ENCODE data around the gene WDR33.

The WDR33 gene

DNA sequence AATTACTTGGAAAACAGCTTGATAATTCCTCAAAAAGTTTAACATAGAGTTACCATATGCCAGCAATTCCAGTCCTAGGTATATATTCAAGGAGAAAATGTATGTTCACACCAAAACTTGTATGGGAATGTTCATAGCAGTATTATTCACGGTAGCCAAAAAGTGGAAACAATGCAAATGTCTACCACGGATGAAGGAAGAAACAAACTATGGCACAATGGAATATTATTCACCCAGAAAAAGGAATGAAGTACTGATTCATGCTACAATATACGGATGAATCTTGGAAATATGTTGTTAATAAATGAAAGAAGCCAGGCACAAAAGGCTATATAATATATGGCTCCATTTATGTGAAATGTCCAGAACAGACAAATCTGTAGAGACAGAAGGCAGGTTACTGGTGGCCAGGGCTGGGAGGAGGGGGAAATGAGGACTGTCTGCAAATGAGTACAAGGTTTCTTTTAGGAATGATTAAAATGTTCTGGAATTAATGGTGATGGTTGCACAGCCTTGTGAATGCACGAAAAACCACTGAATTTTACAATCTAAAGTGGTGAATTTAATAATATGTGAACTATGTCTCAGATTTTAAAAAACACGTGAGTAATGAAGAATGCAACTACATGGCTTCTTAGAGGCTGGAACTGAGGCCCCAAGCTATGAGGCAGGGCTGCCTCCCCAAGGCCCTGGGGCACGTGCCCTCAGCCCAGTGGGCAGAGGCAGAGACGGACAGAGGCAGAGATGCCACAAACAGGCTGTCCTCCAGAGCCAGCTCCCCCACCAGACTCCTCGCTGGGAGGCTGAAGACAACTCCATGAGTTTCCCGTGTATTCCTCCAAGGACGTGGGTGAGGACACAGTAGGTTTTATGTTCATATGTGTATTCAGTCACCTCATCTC lies 140.7 kb downstream of the WDR33 start:
- DNase-seq, result no peak

GRCh38 chr2:127669056-127669455 lies 141.9 kb downstream of the WDR33 start:
- DNase-seq, result no peak

GRCh38 chr2:127665267-127665893 lies 145.6 kb downstream of the WDR33 start:
- DNase-seq, result no peak

GRCh38 chr2:127664895-127665225 lies 146.1 kb downstream of the WDR33 start:
- DNase-seq, result no peak

- DNase-seq, result no peak
These were observed 146.7 kb downstream of the WDR33 start for GRCh38 chr2:127664065-127664894.

- DNase-seq, result no peak
These were observed 147.4 kb downstream of the WDR33 start for GRCh38 chr2:127663566-127664064.

DNA sequence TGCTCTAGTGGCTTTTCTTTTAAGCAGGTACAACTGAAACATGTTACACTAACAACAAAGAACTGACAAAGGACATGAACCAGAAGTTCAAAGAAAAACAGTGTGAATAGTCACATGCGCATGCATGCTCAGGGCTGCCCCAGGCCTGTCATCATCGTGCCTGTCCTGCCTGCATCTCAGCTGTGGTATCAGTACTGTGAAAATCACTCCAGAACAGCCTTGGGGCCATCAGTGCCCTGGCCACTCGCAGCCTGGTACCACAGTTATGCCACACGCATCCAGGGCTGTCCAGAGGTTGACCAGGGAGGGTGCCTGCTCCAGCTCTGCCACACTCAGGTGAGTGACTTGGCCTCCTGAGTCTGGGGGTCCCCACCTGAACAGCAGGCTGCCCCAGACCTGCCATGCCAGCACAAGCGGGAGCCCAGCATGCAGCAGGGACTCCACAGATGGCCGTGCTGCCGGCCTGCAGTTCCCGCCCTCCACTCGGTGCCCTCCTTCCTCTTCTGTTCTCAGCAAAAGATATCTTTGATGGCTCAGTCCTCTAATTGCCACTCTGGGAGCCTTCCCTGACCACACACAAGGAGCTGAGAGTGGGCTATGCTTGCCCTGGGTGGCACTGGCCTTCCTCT lies 147.9 kb downstream of the WDR33 start:
- no peak for DNase-seq

DNA sequence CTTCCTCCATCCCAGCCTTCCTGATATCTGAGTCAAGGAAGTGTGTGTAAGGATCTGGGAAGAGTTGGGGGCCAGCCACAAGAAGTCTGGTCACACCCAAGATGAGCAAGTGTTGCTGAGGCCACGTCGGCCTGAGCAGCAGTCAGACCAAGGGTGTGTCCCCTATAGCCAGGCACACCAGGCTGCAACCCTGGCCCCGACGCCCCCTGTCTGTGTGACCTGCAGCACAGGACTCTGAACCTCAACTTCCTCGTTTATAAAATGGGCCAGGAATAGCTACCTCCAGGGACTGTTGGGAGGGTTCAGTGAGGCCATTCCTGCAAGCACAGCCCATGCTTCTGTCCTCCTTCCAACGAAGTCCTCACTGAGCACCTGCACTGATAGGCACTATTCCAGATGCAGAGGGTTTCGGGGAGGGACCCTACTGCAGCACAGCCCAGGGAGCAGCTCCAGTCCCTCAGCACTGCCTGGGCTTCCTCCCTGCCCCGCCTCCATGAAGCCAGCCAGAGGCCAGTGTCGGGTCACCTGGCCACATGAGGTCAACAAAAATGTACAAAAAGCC lies 148.9 kb downstream of the WDR33 start:
- no peak for DNase-seq

DNA sequence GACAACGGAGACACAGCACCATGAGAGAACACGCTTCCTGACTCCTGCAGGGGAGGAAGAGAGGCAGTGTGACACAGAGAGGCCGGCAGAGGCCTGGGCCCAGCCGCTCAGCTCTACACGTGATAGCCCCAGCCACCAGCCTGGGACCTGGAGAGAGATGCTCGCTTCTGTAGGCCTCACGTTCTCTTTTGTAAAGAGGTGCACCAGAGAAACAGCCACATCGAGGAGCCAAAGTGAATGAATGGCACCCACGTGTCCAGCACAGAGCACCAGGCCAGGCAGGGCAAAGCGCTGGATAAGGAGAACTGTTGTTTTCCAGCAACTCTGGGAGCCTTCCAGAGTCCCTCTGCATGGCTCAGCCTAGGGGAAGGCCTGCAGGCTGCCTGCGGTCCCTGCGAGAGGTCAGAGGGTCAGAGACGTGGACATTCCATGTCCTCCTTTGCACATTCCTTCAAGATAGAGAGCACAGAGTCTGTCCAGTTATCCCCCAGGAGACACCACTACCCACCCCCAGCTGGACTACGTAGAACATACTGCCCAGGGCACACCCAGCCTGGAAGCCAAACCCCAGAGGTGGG lies 149.8 kb downstream of the WDR33 start:
- no peak for DNase-seq

DNA sequence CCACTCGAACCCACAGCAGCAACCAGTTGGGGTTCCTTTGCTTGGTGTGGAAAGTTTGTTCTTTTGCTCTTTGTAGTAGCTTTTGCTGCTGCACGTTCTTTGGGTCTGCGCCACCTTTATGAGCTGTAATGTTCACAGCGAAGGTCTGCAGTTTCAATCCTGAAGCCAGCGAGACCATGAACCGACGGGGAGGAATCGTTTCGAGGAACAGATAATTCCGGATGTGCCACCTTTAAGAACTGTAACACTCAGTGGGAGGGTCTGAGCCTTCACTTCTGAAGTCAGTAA lies 150.7 kb downstream of the WDR33 start:
- DNase-seq, result no peak

- no peak for DNase-seq
These were observed 151.3 kb downstream of the WDR33 start for GRCh38 chr2:127659408-127660290.

DNA sequence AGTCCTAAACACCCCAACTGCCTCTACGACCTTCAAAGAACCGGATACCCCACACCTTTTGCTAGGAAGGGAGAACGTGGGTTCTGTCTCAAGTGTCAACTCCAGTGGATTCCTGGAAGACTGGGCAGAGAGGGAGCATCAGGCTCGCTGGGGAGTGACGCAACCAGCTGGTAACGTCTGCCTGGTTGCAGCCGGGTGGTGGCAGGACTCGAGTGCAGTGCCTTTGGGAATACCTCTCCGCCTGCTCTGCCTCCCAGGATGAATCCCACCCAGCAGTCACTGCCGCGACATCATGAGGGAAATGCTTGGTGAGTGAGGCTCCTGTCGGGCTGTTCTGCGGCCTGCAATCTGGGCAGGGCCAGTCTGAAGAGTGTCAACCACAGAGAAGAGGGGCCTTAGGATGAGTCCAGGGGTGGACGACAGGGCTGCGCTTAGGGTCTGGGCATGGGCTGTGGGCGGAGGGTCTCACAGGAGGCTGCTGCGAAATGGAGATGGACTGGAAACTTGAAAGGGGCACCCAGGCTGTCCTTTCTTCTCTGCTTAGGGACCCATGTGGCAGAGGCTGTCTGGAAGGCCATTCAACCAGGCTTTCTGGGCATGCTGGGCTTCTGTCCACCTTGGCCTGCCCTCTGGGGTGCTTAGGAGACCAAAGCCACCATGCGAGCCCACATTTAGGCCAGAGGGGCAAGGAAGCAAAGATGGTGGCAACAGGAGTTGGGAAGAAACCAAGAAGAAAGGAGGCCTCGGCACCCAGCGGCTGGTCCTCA lies 152.1 kb downstream of the WDR33 start:
- DNase-seq, result no peak

GRCh38 chr2:127658146-127658545 lies 152.8 kb downstream of the WDR33 start:
- DNase-seq, result no peak

DNA sequence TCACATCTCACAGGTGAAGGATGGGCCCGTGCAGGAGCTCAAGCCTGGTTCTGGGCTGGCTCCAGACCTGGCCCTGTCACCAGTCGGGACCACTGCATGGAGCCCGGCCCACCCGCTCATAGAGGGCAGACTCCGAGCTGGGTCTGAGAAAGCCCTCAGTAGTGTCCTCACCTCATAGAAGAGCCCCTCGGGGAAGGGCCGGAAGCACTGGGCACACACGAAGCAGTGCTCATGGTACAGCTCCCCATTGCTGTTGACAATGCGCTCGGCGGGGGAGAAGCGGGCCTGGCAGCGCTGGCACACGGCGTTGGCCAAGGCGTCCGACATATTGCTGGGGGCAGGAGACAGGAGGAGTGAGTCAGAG lies 153.8 kb downstream of the WDR33 start:
- no peak for DNase-seq

GRCh38 chr2:127656569-127657231 lies 154.3 kb downstream of the WDR33 start:
- no peak for DNase-seq

- no peak for DNase-seq
These were observed 155.5 kb downstream of the WDR33 start for GRCh38 chr2:127655209-127656073.

DNA sequence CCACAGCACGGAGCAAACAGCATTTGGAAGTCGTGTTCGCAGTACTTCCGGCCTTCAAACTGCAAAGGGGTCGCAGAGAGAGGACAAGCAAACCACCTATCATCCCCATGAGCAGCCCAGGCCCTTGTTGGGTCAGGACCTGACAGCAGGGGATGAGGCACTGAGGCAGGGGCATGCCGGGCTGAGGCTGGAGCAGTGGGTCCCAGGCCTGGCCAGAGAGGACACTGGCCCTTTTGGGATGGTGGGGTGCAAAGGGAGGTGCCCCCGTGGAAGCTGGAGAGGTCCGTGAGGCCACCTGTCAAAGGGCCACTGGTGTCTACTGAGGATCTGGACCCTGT lies 156.2 kb downstream of the WDR33 start:
- DNase-seq, result no peak

- no peak for DNase-seq
These were observed 156.7 kb downstream of the WDR33 start for GRCh38 chr2:127654084-127654837.
